Astrocyte (in vitro differentiated cells and primary cell): Measurements from ENCODE around the gene USP11. TPM values are rescaled to one million over a fixed set of nuclear protein-coding genes. Genes with fewer than 3 reads are reported as not detected.

Experiments used
- DNase-seq: peaks from one replicate; pipeline ENCODE4 v3.0.0-alpha.2; 2010; ENCODE audit warnings: low read depth
- FAIRE-seq: peaks from 2 replicates; lab custom pipeline; 2011; peaks lifted over from hg19 to GRCh38; lab: Jason Lieb, UNC
- H2AFZ ChIP-seq: 2 replicates; pipeline ENCODE4 v1.6.0; 2012; ENCODE audit warnings: low read depth, low read length, inconsistent platforms
- H3K27ac ChIP-seq: 2 replicates; pipeline ENCODE4 v1.5.1; 2011; ENCODE audit warnings: low read depth, low read length, inconsistent platforms
- H3K27me3 ChIP-seq: 2 replicates; pipeline ENCODE4 v1.6.0; 2011; ENCODE audit warnings: low read length, inconsistent platforms; ENCODE audit not compliant: insufficient read depth
- H3K36me3 ChIP-seq: 2 replicates; pipeline ENCODE4 v1.5.1; 2011; ENCODE audit warnings: low read length, inconsistent platforms; ENCODE audit not compliant: insufficient read depth
- H3K4me1 ChIP-seq: 2 replicates; pipeline ENCODE4 v1.5.1; 2011; ENCODE audit warnings: low read length, inconsistent platforms; ENCODE audit not compliant: insufficient read depth
- H3K4me2 ChIP-seq: 2 replicates; pipeline ENCODE4 v1.6.0; 2012; ENCODE audit warnings: low read length, inconsistent platforms
- H3K4me3 ChIP-seq: 2 replicates; pipeline ENCODE4 v1.5.1; 2011; ENCODE audit warnings: low read depth, mild to moderate bottlenecking, low read length, inconsistent platforms; ENCODE audit not compliant: insufficient read depth
- H3K79me2 ChIP-seq: 2 replicates; pipeline ENCODE4 v1.6.0; 2012; ENCODE audit warnings: mild to moderate bottlenecking, low read length, inconsistent platforms; ENCODE audit not compliant: insufficient read depth
- H3K9ac ChIP-seq: 2 replicates; pipeline ENCODE4 v1.6.0; 2012; ENCODE audit warnings: mild to moderate bottlenecking, low read length, inconsistent platforms
- H3K9me3 ChIP-seq: 2 replicates; pipeline ENCODE4 v1.5.1; 2012; ENCODE audit warnings: low read depth, mild to moderate bottlenecking, low read length, inconsistent platforms; ENCODE audit not compliant: insufficient read depth
- H4K20me1 ChIP-seq: 2 replicates; pipeline ENCODE4 v1.6.0; 2012; ENCODE audit warnings: low read length, inconsistent platforms; ENCODE audit not compliant: insufficient read depth
- H3K27ac Mint-ChIP-seq: one replicate; pipeline ENCODE4 v1.8.0; 2021; ENCODE audit warnings: mild to moderate bottlenecking, mixed read lengths; ENCODE audit not compliant: unreplicated experiment
- H3K27me3 Mint-ChIP-seq: one replicate; pipeline ENCODE4 v1.8.0; 2021; ENCODE audit warnings: low read depth, mixed read lengths; ENCODE audit not compliant: unreplicated experiment
- H3K36me3 Mint-ChIP-seq: one replicate; pipeline ENCODE4 v1.8.0; 2021; ENCODE audit warnings: low read depth, mixed read lengths; ENCODE audit not compliant: unreplicated experiment
- H3K4me1 Mint-ChIP-seq: one replicate; pipeline ENCODE4 v1.8.0; 2021; ENCODE audit warnings: low read depth, mixed read lengths; ENCODE audit not compliant: unreplicated experiment
- H3K4me3 Mint-ChIP-seq: one replicate; pipeline ENCODE4 v1.8.0; 2021; ENCODE audit warnings: mild to moderate bottlenecking, moderate library complexity, mixed read lengths; ENCODE audit not compliant: unreplicated experiment
- H3K9me3 Mint-ChIP-seq: one replicate; pipeline ENCODE4 v1.8.0; 2021; ENCODE audit warnings: mild to moderate bottlenecking, mixed read lengths; ENCODE audit not compliant: unreplicated experiment
- EZH2 ChIP-seq: IDR thresholded peaks from 2 replicates; pipeline ENCODE4 v1.6.1; 2012; ENCODE audit warnings: mild to moderate bottlenecking, low read length, inconsistent platforms; ENCODE audit not compliant: insufficient read depth
- total RNA-seq: library from RNA; stranded (reverse); gene quantifications from 2 replicates; pipeline ENCODE4 v1.2.1, GENCODE V29; 2021
- TF ChIP-seq, protein P1 (sequence below): IDR thresholded peaks from 2 replicates; pipeline ENCODE4 v1.5.1; 2011; ENCODE audit warnings: low read depth, mild to moderate bottlenecking, inconsistent platforms, low read length, moderate library complexity; ENCODE audit not compliant: insufficient read depth

USP11 gene
- total RNA-seq, 1 donor from 2014 or later = 75.7 TPM

DNA sequence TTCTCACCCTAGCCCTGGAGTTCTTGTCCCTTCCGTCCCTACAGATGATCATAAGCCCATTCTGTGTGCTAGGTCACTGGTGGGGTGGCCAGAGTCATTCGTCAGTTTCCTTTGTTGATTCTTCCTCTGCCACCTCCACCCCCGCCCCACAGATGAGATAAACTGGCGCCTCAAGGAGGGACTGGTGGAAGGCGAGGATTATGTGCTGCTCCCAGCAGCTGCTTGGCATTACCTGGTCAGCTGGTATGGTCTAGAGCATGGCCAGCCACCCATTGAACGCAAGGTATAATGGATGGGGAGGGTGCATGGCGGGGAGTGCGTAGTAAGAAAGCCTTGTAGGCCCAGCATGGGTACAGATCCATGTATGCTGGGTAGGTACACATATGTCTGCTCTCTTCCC, 6.4 kb downstream of the USP11 start:
- Histone ChIP-seq H4K20me1 (peaks cover 18% of the 10 kb centered on the region), H3K79me2 (peaks cover 57% of the 10 kb centered on the region), H3K27me3 (no peaks in the 10 kb centered on the region), H3K27ac (no peak overlapping the region), H3K4me2 (no peak overlapping the region), H3K9me3 (no peaks in the 10 kb centered on the region), H3K9ac (no peak overlapping the region), H3K36me3 (peaks cover 5% of the 10 kb centered on the region), H3K4me1 (peaks cover 4% of the 10 kb centered on the region), H2AFZ (no peak overlapping the region), H3K4me3 (no peak overlapping the region)
- Mint-ChIP-seq H3K4me1 (no peaks in the 10 kb centered on the region), H3K9me3 (no peaks in the 10 kb centered on the region), H3K36me3 (peaks cover 13% of the 10 kb centered on the region), H3K27me3 (no peaks in the 10 kb centered on the region), H3K27ac (no peak overlapping the region), H3K4me3 (no peak overlapping the region)
- TF ChIP-seq, protein P1, sequence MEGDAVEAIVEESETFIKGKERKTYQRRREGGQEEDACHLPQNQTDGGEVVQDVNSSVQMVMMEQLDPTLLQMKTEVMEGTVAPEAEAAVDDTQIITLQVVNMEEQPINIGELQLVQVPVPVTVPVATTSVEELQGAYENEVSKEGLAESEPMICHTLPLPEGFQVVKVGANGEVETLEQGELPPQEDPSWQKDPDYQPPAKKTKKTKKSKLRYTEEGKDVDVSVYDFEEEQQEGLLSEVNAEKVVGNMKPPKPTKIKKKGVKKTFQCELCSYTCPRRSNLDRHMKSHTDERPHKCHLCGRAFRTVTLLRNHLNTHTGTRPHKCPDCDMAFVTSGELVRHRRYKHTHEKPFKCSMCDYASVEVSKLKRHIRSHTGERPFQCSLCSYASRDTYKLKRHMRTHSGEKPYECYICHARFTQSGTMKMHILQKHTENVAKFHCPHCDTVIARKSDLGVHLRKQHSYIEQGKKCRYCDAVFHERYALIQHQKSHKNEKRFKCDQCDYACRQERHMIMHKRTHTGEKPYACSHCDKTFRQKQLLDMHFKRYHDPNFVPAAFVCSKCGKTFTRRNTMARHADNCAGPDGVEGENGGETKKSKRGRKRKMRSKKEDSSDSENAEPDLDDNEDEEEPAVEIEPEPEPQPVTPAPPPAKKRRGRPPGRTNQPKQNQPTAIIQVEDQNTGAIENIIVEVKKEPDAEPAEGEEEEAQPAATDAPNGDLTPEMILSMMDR = no peak
- TF ChIP-seq EZH2 = no peak
- FAIRE-seq (no peak), DNase-seq (no peak)

DNA sequence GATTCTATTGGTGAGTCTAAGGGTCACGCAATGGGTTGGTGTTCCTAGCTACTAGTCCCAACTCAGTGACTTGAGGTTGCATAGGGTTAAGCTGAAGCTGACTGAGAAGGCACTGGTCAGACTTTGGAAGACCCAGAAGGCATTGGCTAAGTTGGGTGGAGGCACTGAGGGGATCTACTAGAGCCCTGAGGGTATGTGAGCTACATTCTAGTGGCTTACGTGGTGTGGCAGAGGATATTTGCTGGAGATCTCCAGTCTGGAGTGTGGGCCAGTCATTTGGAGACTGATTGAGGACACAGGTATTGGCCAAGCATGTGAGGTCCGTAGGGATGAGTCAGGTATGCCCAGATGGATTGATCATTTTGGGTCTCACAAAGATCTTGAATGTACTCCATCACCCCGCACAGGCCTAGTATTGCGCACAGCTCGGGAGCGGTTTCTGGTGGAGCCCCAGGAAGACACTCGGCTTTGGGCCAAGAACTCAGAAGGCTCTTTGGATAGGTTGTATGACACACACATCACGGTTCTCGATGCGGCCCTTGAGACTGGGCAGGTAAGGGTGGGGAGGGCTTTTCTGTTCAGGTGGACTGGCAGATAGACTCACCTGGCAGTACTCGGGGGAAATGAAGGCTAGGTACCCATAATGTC, 7.2 kb downstream of the USP11 start:
- no peak overlapping the region for H3K27ac ChIP-seq
- no peak overlapping the region for H3K9ac ChIP-seq
- H3K27me3 ChIP-seq = no peaks in the 10 kb centered on the region
- H3K27me3 Mint-ChIP-seq = no peaks in the 10 kb centered on the region
- no peaks in the 10 kb centered on the region for H3K9me3 ChIP-seq
- no peak overlapping the region for H3K27ac Mint-ChIP-seq
- H3K4me3 ChIP-seq = no peak overlapping the region
- peaks cover 49% of the 10 kb centered on the region for H3K79me2 ChIP-seq
- TF ChIP-seq, protein P1 = no peak
- TF ChIP-seq EZH2 = no peak
- peak; percentile 5 for FAIRE-seq
- H3K36me3 Mint-ChIP-seq = peaks cover 13% of the 10 kb centered on the region
- peaks cover 4% of the 10 kb centered on the region for H3K4me1 ChIP-seq
- H4K20me1 ChIP-seq = peaks cover 18% of the 10 kb centered on the region
- no peak for DNase-seq
- H3K4me3 Mint-ChIP-seq = no peak overlapping the region
- no peak overlapping the region for H3K4me2 ChIP-seq
- H3K9me3 Mint-ChIP-seq = no peaks in the 10 kb centered on the region
- H3K36me3 ChIP-seq = peaks cover 5% of the 10 kb centered on the region
- no peak overlapping the region for H2AFZ ChIP-seq
- no peaks in the 10 kb centered on the region for H3K4me1 Mint-ChIP-seq

DNA sequence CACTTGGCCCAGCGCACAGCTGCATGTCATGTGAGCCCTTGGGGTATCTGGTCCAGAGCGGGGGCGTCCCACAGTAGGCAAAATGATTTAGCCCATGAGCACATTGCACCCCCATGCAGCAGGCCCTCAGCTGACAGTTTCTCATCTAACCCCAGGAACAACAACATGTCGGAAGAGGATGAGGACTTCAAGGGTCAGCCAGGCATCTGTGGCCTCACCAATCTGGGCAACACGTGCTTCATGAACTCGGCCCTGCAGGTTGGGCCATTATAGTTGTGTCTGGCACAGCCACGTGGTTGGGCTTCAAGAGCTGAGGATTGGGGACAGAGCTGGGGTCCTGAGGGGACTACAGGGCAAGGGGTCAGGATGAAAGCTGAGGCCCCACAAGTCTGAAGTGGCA, 7.8 kb downstream of the USP11 start:
- no peak overlapping the region for H3K9ac ChIP-seq
- no peak for FAIRE-seq
- peaks cover 13% of the 10 kb centered on the region for H3K36me3 Mint-ChIP-seq

More for the DNA sequence above, 7.8 kb downstream of the USP11 start:
- Mint-ChIP-seq H3K4me1 (no peaks in the 10 kb centered on the region), H3K9me3 (no peaks in the 10 kb centered on the region), H3K27me3 (no peaks in the 10 kb centered on the region), H3K4me3 (no peak overlapping the region), H3K27ac (no peak overlapping the region)
- peaks cover 18% of the 10 kb centered on the region for H4K20me1 ChIP-seq
- H2AFZ ChIP-seq = no peak overlapping the region
- H3K4me2 ChIP-seq = no peak overlapping the region
- no peaks in the 10 kb centered on the region for H3K9me3 ChIP-seq
- H3K4me1 ChIP-seq = peaks cover 3% of the 10 kb centered on the region
- H3K4me3 ChIP-seq = no peak overlapping the region
- no peak overlapping the region for H3K27ac ChIP-seq
- peaks cover 5% of the 10 kb centered on the region for H3K36me3 ChIP-seq
- DNase-seq = no peak
- peaks cover 43% of the 10 kb centered on the region for H3K79me2 ChIP-seq
- TF ChIP-seq EZH2 = no peak
- TF ChIP-seq, protein P1 = no peak
- H3K27me3 ChIP-seq = no peaks in the 10 kb centered on the region
